ENCODE results near the gene WWOX.

DNA sequence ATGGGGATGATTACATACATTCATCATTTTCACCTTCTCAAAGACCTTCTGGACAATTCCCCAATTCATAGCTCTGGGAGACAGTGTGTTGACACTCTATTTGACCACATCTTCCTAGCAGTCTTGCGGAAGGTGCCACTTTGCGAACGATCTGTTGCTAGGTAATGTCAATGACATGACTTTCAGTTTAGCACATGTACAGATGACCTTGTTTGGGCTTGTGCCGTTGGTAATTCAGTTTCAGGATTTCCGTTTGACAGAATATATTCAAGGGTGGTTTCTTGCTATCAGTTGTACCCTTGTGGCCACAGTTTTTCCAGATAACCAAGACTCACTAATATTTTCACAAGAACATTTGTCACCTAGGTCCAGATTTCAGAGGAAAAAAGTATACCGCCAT, 478.2 kb downstream of the WWOX start:
- TF ChIP-seq, protein P1, sequence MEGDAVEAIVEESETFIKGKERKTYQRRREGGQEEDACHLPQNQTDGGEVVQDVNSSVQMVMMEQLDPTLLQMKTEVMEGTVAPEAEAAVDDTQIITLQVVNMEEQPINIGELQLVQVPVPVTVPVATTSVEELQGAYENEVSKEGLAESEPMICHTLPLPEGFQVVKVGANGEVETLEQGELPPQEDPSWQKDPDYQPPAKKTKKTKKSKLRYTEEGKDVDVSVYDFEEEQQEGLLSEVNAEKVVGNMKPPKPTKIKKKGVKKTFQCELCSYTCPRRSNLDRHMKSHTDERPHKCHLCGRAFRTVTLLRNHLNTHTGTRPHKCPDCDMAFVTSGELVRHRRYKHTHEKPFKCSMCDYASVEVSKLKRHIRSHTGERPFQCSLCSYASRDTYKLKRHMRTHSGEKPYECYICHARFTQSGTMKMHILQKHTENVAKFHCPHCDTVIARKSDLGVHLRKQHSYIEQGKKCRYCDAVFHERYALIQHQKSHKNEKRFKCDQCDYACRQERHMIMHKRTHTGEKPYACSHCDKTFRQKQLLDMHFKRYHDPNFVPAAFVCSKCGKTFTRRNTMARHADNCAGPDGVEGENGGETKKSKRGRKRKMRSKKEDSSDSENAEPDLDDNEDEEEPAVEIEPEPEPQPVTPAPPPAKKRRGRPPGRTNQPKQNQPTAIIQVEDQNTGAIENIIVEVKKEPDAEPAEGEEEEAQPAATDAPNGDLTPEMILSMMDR (IDR thresholded peaks at IDR 0.05; ENCODE audit: borderline replicate concordance, extremely low read depth, low read length, poor library complexity, severe bottlenecking) = no peak
- TF ChIP-seq EZH2 (IDR thresholded peaks at IDR 0.05; ENCODE audit: borderline replicate concordance, low read depth, low read length, severe bottlenecking) = no peak
